HUES48 (cell line): ENCODE data around the gene ARHGAP6.
A peak's percentile ranks its signal among the peaks of the same experiment; 100 is the strongest.

Source experiments
- H3K27ac ChIP-seq: one replicate; pipeline ENCODE4 v1.7.0; 2013; ENCODE audit warnings: low read depth, low read length, inconsistent platforms
- H3K27me3 ChIP-seq: 2 replicates; pipeline ENCODE4 v1.6.1; 2013; ENCODE audit warnings: mild to moderate bottlenecking, low read length; ENCODE audit not compliant: control insufficient read depth, insufficient read depth
- H3K36me3 ChIP-seq: 2 replicates; pipeline ENCODE4 v1.6.1; 2013; ENCODE audit warnings: low read length; ENCODE audit not compliant: control insufficient read depth, insufficient read depth
- H3K4me1 ChIP-seq: 2 replicates; pipeline ENCODE4 v1.6.1; 2013; ENCODE audit warnings: mild to moderate bottlenecking, low read length; ENCODE audit not compliant: control insufficient read depth, insufficient read depth
- H3K4me3 ChIP-seq: 2 replicates; pipeline ENCODE4 v1.5.1; 2013; ENCODE audit warnings: mild to moderate bottlenecking, low read depth, low read length
- H3K9ac ChIP-seq: 2 replicates; pipeline ENCODE4 v1.6.1; 2013; ENCODE audit warnings: mild to moderate bottlenecking, low read depth, low read length, moderate library complexity
- H3K9me3 ChIP-seq: 2 replicates; pipeline ENCODE4 v1.6.1; 2013; ENCODE audit warnings: low read length; ENCODE audit not compliant: control insufficient read depth, insufficient read depth

ARHGAP6 gene

GRCh38 chrX:11665168-11666111, at the start of gene ARHGAP6:
TSS of gene ARHGAP6 (minus strand) at chrX:11665920. CDS start at chrX:11664828, 1,092 bp downstream.
- no peaks in the 10 kb centered on the region for H3K9me3 ChIP-seq
- peaks cover 13% of the 10 kb centered on the region for H3K4me1 ChIP-seq
- H3K9ac ChIP-seq, result no peak within 1 kb of the TSS
- peaks cover 97% of the 10 kb centered on the region for H3K27me3 ChIP-seq
- no peak within 1 kb of the TSS for H3K27ac ChIP-seq
- no peaks in the 10 kb centered on the region for H3K36me3 ChIP-seq
- peak within 1 kb of the TSS; percentile 82 for H3K4me3 ChIP-seq

- H3K27me3 ChIP-seq, result no peaks in the 10 kb centered on the region; the same call in 1 of the 2 replicates
These were observed 39.2 kb upstream of the ARHGAP6 start for GRCh38 chrX:11704725-11705495.

GRCh38 chrX:11703855-11704254, 38.1 kb upstream of the ARHGAP6 start:
- no peaks in the 10 kb centered on the region for H3K36me3 ChIP-seq
- H3K9me3 ChIP-seq, result 0 out of 2 replicates have a peak, but pooled peaks cover 7% of the 10 kb centered on the region
- H3K27me3 ChIP-seq, result no peaks in the 10 kb centered on the region; the same call in 1 of the 2 replicates
- H3K27ac ChIP-seq, result no peak overlapping the region
- H3K9ac ChIP-seq, result no peak overlapping the region
- no peak overlapping the region for H3K4me3 ChIP-seq
- no peaks in the 10 kb centered on the region for H3K4me1 ChIP-seq

More at GRCh38 chrX:11704725-11705495, 39.2 kb upstream of the ARHGAP6 start:
- Histone ChIP-seq H3K27ac (no peak overlapping the region), H3K9ac (no peak overlapping the region), H3K9me3 (0 out of 2 replicates have a peak, but pooled peaks cover 7% of the 10 kb centered on the region), H3K36me3 (no peaks in the 10 kb centered on the region), H3K4me1 (no peaks in the 10 kb centered on the region), H3K4me3 (no peak overlapping the region)

GRCh38 chrX:11702965-11703631, 37.4 kb upstream of the ARHGAP6 start:
- Histone ChIP-seq H3K27ac (no peak overlapping the region), H3K36me3 (no peaks in the 10 kb centered on the region), H3K9ac (no peak overlapping the region), H3K4me3 (no peak overlapping the region), H3K27me3 (no peaks in the 10 kb centered on the region; the same call in 1 of the 2 replicates), H3K9me3 (0 out of 2 replicates have a peak, but pooled peaks cover 7% of the 10 kb centered on the region), H3K4me1 (no peaks in the 10 kb centered on the region)

GRCh38 chrX:11702420-11702819, 36.7 kb upstream of the ARHGAP6 start:
- Histone ChIP-seq H3K4me3 (no peak overlapping the region), H3K27ac (no peak overlapping the region), H3K9me3 (0 out of 2 replicates have a peak, but pooled peaks cover 7% of the 10 kb centered on the region), H3K9ac (no peak overlapping the region), H3K4me1 (no peaks in the 10 kb centered on the region), H3K27me3 (no peaks in the 10 kb centered on the region; the same call in 1 of the 2 replicates), H3K36me3 (no peaks in the 10 kb centered on the region)

GRCh38 chrX:11698702-11699101, 33.0 kb upstream of the ARHGAP6 start:
- Histone ChIP-seq H3K4me1 (no peaks in the 10 kb centered on the region), H3K4me3 (no peak overlapping the region), H3K27me3 (no peaks in the 10 kb centered on the region; the same call in 1 of the 2 replicates)

GRCh38 chrX:11688201-11688600, 22.5 kb upstream of the ARHGAP6 start:
- H3K9ac ChIP-seq, result no peak overlapping the region
- no peak overlapping the region for H3K27ac ChIP-seq
- no peaks in the 10 kb centered on the region for H3K9me3 ChIP-seq
- no peaks in the 10 kb centered on the region for H3K4me1 ChIP-seq
- H3K4me3 ChIP-seq, result no peak overlapping the region
- H3K27me3 ChIP-seq, result no peaks in the 10 kb centered on the region
- no peaks in the 10 kb centered on the region for H3K36me3 ChIP-seq

More at GRCh38 chrX:11698702-11699101, 33.0 kb upstream of the ARHGAP6 start:
- Histone ChIP-seq H3K36me3 (no peaks in the 10 kb centered on the region), H3K9me3 (no peaks in the 10 kb centered on the region), H3K9ac (no peak overlapping the region), H3K27ac (no peak overlapping the region)

GRCh38 chrX:11687157-11687556, 21.4 kb upstream of the ARHGAP6 start:
- no peaks in the 10 kb centered on the region for H3K9me3 ChIP-seq
- H3K36me3 ChIP-seq, result no peaks in the 10 kb centered on the region
- no peaks in the 10 kb centered on the region for H3K27me3 ChIP-seq
- H3K4me1 ChIP-seq, result no peaks in the 10 kb centered on the region
- no peak overlapping the region for H3K9ac ChIP-seq
- no peak overlapping the region for H3K27ac ChIP-seq
- no peak overlapping the region for H3K4me3 ChIP-seq

- Histone ChIP-seq H3K27me3 (no peaks in the 10 kb centered on the region), H3K9me3 (no peaks in the 10 kb centered on the region), H3K27ac (no peak overlapping the region), H3K4me3 (no peak overlapping the region), H3K36me3 (no peaks in the 10 kb centered on the region), H3K9ac (no peak overlapping the region), H3K4me1 (no peaks in the 10 kb centered on the region; the same call in 1 of the 2 replicates)
These were observed 17.3 kb upstream of the ARHGAP6 start for GRCh38 chrX:11683057-11683456.

GRCh38 chrX:11678158-11678557, 12.4 kb upstream of the ARHGAP6 start:
- Histone ChIP-seq H3K9me3 (no peaks in the 10 kb centered on the region), H3K36me3 (no peaks in the 10 kb centered on the region), H3K4me3 (no peak overlapping the region), H3K9ac (no peak overlapping the region), H3K4me1 (no peaks in the 10 kb centered on the region; the same call in 1 of the 2 replicates), H3K27me3 (peaks cover 7% of the 10 kb centered on the region), H3K27ac (no peak overlapping the region)
